ENCODE results near the gene SDHA. TPM values are rescaled to one million over a fixed set of nuclear protein-coding genes. Genes with fewer than 3 reads are reported as not detected.

Gene SDHA
- total RNA-seq, 1 experiment from 2014 or later: 171 TPM

DNA sequence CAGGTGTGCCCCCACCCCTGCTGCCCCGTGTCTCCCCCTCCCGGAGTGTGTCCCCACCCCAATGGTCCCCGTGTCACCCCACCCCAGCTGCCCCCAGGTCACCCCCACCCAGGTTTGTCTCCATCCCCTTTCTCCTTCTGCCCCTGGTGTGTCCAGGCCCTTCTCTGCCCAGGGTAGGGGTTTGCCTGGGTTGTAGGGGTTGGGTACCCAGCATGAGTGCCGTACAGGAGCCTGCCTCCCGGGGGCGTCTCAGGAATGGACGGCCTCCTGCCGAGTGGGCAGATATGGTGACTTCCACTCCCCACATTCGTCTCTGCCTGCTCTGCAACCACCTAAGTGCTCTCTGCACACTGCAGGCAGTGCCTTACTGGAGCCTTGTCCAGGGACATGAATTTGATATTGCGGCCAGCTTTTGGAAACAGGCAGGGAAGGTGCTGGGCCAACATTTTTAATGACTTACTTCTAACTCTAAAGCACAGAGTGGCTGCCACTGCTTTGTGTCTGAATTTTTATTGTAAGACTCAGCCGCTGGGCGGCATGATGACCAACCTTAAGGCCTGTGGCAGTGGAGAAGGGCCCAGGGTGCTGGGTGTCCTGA is 20.1 kb upstream of the SDHA start:
- intact Hi-C loops (cut with micrococcal nuclease; ENCODE audit: unreplicated experiment): no loop called here

GRCh38 chr5:198516-199196 is 19.5 kb upstream of the SDHA start:
- no peaks in the 10 kb centered on the region for H3K27me3 ChIP-seq (ENCODE audit: control insufficient read depth, insufficient read depth, low read length)

More for the DNA sequence above, 20.1 kb upstream of the SDHA start:
- ATAC-seq (0 out of 2 replicates have a peak, but pooled peaks have one; percentile 22), DNase-seq (ENCODE audit: low read depth, low spot score) (no peak)
- POLR2A ChIA-PET: no interaction called here
- no peak for TF ChIP-seq REST (IDR thresholded peaks at IDR 0.05; ENCODE audit: insufficient read depth in 1 of 2, low read depth in 2 of 2, low read length in 1 of 2)
- TF ChIP-seq, protein P1, sequence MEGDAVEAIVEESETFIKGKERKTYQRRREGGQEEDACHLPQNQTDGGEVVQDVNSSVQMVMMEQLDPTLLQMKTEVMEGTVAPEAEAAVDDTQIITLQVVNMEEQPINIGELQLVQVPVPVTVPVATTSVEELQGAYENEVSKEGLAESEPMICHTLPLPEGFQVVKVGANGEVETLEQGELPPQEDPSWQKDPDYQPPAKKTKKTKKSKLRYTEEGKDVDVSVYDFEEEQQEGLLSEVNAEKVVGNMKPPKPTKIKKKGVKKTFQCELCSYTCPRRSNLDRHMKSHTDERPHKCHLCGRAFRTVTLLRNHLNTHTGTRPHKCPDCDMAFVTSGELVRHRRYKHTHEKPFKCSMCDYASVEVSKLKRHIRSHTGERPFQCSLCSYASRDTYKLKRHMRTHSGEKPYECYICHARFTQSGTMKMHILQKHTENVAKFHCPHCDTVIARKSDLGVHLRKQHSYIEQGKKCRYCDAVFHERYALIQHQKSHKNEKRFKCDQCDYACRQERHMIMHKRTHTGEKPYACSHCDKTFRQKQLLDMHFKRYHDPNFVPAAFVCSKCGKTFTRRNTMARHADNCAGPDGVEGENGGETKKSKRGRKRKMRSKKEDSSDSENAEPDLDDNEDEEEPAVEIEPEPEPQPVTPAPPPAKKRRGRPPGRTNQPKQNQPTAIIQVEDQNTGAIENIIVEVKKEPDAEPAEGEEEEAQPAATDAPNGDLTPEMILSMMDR (IDR thresholded peaks at IDR 0.05): no peak
- TF ChIP-seq TCF7L2 (IDR thresholded peaks at IDR 0.05; ENCODE audit: low read depth, low read length): no peak
- TF ChIP-seq POLR2AphosphoS5 (IDR thresholded peaks at IDR 0.05; ENCODE audit: low read depth, low read length): no peak
- TF ChIP-seq SIN3A (IDR thresholded peaks at IDR 0.05; ENCODE audit: borderline replicate concordance, insufficient read depth, low read depth, low read length): no peak
- H3K9me3 ChIP-seq (ENCODE audit: control insufficient read depth, insufficient read depth, low read depth, low read length): no peaks in the 10 kb centered on the region
- H3K4me3 ChIP-seq (ENCODE audit: low read depth in 2 of 2, low read length in 2 of 2): no peak overlapping the region
- no peaks in the 10 kb centered on the region for H3K27me3 ChIP-seq (ENCODE audit: control insufficient read depth, insufficient read depth, low read length)
- BruUV-seq (replicated peaks): no TSS peak
- no peaks in the 10 kb centered on the region for H3K36me3 ChIP-seq (ENCODE audit: control insufficient read depth, insufficient read depth, low read length)
- peaks cover 4% of the 10 kb centered on the region; the same call in 1 of the 2 replicates for H3K4me1 ChIP-seq (ENCODE audit: control insufficient read depth, insufficient read depth, low read length)
- H3K27ac ChIP-seq (ENCODE audit: low read length): no peak overlapping the region
- in situ Hi-C loops (cut with HindIII; ENCODE audit: low pct_unique_long_range_greater_than_20kb, low sequenced_read_pairs): no loop called here
- CTCF ChIA-PET: no interaction called here

More at GRCh38 chr5:198516-199196, 19.5 kb upstream of the SDHA start:
- Histone ChIP-seq H3K27ac (ENCODE audit: low read length) (no peak overlapping the region), H3K9me3 (ENCODE audit: control insufficient read depth, insufficient read depth, low read depth, low read length) (no peaks in the 10 kb centered on the region), H3K4me1 (ENCODE audit: control insufficient read depth, insufficient read depth, low read length) (peaks cover 4% of the 10 kb centered on the region; the same call in 1 of the 2 replicates), H3K4me3 (ENCODE audit: low read depth in 2 of 2, low read length in 2 of 2) (no peak overlapping the region), H3K36me3 (ENCODE audit: control insufficient read depth, insufficient read depth, low read length) (no peaks in the 10 kb centered on the region)
- in situ Hi-C loops (cut with HindIII; ENCODE audit: low pct_unique_long_range_greater_than_20kb, low sequenced_read_pairs): no loop called here
- no peak for DNase-seq (ENCODE audit: low read depth, low spot score)
- ChIA-PET POLR2A (no interaction called here), CTCF (no interaction called here)
- no TSS peak for BruUV-seq (replicated peaks)
- ATAC-seq: no peak
- no peak for TF ChIP-seq TCF7L2 (IDR thresholded peaks at IDR 0.05; ENCODE audit: low read depth, low read length)
- intact Hi-C loops (cut with micrococcal nuclease; ENCODE audit: unreplicated experiment): no loop called here

All from Panc1 (cell line).